Karpas-422 (cell line): ENCODE measurements around the gene FMO5. TPM values are rescaled to one million over a fixed set of nuclear protein-coding genes. Genes with fewer than 3 reads are reported as not detected.
"Not testable (repeated sequence)": the region's sequence is repeated elsewhere in the genome, so short reads cannot be mapped to it uniquely, and the experiment has no call there.

Experiments used
- DNase-seq: peaks from one replicate; pipeline ENCODE4 v3.0.0-alpha.2; 2015
- H2AFZ ChIP-seq: fragments of 200-600 bp; sonication (generic); 2 replicates; pipeline ENCODE4 v1.6.1; 2014; ENCODE audit warnings: antibody characterized with exemption, low read length, mixed read lengths
- H3K27ac ChIP-seq: fragments of 200-600 bp; sonication (generic); 2 replicates; pipeline ENCODE4 v1.5.1; 2014; ENCODE audit warnings: mild to moderate bottlenecking, low read length, moderate library complexity
- H3K27me3 ChIP-seq: fragments of 200-600 bp; sonication (generic); 2 replicates; pipeline ENCODE4 v1.6.1; 2014; ENCODE audit warnings: low read length, mixed read lengths
- H3K36me3 ChIP-seq: fragments of 200-600 bp; sonication (generic); 2 replicates; pipeline ENCODE4 v1.6.1; 2014; ENCODE audit warnings: low read length, mixed read lengths; ENCODE audit not compliant: insufficient read depth
- H3K4me1 ChIP-seq: fragments of 200-600 bp; sonication (generic); 2 replicates; pipeline ENCODE4 v1.6.1; 2014; ENCODE audit warnings: mild to moderate bottlenecking, low read length, mixed read lengths
- H3K4me2 ChIP-seq: fragments of 200-600 bp; sonication (generic); 2 replicates; pipeline ENCODE4 v1.6.1; 2014; ENCODE audit warnings: low read length, low read depth, mild to moderate bottlenecking; ENCODE audit not compliant: poor library complexity, severe bottlenecking
- H3K4me3 ChIP-seq: fragments of 200-600 bp; sonication (generic); 2 replicates; pipeline ENCODE4 v1.5.1; 2014; ENCODE audit warnings: mild to moderate bottlenecking, antibody characterized with exemption, low read length, mixed read lengths
- H3K79me2 ChIP-seq: fragments of 200-600 bp; sonication (generic); 2 replicates; pipeline ENCODE4 v1.6.1; 2014; ENCODE audit warnings: mild to moderate bottlenecking, low read length, mixed read lengths
- H3K9ac ChIP-seq: fragments of 200-600 bp; sonication (generic); 2 replicates; pipeline ENCODE4 v1.6.0; 2014; ENCODE audit warnings: low read length
- H3K9me2 ChIP-seq: fragments of 200-600 bp; sonication (generic), shearing (Covaris generic); replicated peaks from 2 replicates; pipeline ENCODE4 v1.6.0; 2014; ENCODE audit warnings: mild to moderate bottlenecking, low read length, moderate library complexity; ENCODE audit not compliant: insufficient read depth
- H3K9me3 ChIP-seq: fragments of 300-700, 200-600 bp; sonication (generic); 2 replicates; pipeline ENCODE4 v1.6.1; 2014; ENCODE audit warnings: low read length, mixed read lengths
- H4K20me1 ChIP-seq: fragments of 200-600 bp; sonication (generic); 2 replicates; pipeline ENCODE4 v1.6.1; 2014; ENCODE audit warnings: mild to moderate bottlenecking, antibody characterized with exemption, low read length, low read depth; ENCODE audit not compliant: insufficient read depth
- total RNA-seq: library from RNA; depleted of rRNA; stranded (reverse); fragments of >200 nt; shearing (Covaris generic); gene quantifications from 2 replicates; pipeline ENCODE4 v1.2.3, GENCODE V29; 2014; ENCODE audit warnings: low replicate concordance

FMO5 gene
- total RNA-seq, 1 experiment from 2014 or later: not detected

DNA sequence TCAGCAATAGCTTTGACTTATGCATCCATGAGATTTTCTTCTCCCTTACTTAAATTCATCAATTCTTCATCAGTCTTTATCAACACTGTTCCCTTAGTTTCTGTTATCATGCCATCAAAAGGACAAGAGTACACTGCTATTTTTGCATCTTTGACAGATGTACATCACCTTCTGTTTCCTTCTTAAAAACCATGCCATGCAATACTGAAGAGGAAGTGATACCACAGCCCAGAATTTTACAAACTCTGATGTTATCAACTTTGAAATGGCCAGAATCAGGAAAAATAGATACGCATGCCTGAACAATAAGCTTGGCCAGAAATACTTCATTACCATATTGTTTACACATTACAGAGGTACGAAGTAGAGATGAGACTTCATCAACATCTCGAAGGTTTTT, 21.1 kb downstream of the FMO5 start:
- Histone ChIP-seq H3K27ac (no peak overlapping the region), H2AFZ (no peak overlapping the region), H3K27me3 (no peaks in the 10 kb centered on the region), H3K79me2 (no peaks in the 10 kb centered on the region), H3K4me3 (no peak overlapping the region), H4K20me1 (no peaks in the 10 kb centered on the region), H3K36me3 (no peaks in the 10 kb centered on the region), H3K4me1 (peaks cover 9% of the 10 kb centered on the region), H3K9me3 (no peaks in the 10 kb centered on the region), H3K4me2 (no peak overlapping the region), H3K9me2 (no peaks in the 10 kb centered on the region), H3K9ac (no peak overlapping the region)
- DNase-seq: no peak

DNA sequence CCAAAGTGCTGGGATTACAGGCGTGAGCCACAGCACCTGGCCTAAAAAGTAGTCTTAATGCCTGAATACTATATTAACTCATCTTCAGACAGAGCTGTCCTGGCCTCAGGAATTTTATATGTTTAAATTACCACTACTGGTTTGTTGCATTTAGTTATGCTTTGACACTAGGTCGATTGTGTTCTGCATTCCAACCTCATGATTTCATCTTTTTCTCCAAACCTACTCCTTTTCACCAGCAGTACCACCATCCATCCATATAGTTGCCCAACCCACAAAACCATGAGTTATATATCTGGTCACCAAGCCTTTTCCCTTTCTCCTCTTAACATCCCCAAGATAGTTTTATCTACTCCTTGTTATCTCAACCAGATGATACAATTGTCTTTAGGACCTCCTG, 22.6 kb downstream of the FMO5 start:
- no peaks in the 10 kb centered on the region for H3K36me3 ChIP-seq
- no peak overlapping the region for H2AFZ ChIP-seq
- peaks cover 9% of the 10 kb centered on the region for H3K4me1 ChIP-seq
- DNase-seq: no peak
- H3K4me3 ChIP-seq: no peak overlapping the region
- no peak overlapping the region for H3K9ac ChIP-seq
- H3K79me2 ChIP-seq: no peaks in the 10 kb centered on the region
- H3K4me2 ChIP-seq: no peak overlapping the region
- H4K20me1 ChIP-seq: no peaks in the 10 kb centered on the region
- H3K9me2 ChIP-seq: no peaks in the 10 kb centered on the region
- H3K27ac ChIP-seq: no peak overlapping the region
- H3K9me3 ChIP-seq: no peaks in the 10 kb centered on the region
- H3K27me3 ChIP-seq: no peaks in the 10 kb centered on the region

DNA sequence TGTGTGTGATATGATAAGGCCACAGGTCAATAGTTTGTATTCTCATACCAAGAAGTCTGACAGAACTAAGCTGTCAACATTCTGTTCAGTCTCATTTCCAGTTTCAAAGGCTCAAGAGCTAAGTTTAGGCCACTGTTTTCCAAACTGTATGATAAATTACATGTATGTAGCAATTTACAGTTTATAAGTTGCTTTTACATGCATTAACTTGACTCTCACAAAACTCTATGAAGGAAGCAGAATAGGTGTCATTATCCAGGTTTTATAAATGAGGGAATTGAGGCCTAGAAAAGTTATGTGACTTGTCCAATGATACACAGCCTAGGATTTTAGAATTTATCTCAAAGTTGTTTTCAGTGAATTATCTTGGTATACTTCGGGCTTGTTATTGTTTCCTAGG, 23.4 kb downstream of the FMO5 start:
- no peak overlapping the region for H3K4me2 ChIP-seq
- H3K4me1 ChIP-seq: peaks cover 9% of the 10 kb centered on the region
- H2AFZ ChIP-seq: no peak overlapping the region
- DNase-seq: no peak
- no peaks in the 10 kb centered on the region for H3K27me3 ChIP-seq
- no peaks in the 10 kb centered on the region for H3K36me3 ChIP-seq
- no peak overlapping the region for H3K4me3 ChIP-seq
- no peaks in the 10 kb centered on the region for H3K79me2 ChIP-seq
- no peaks in the 10 kb centered on the region for H3K9me3 ChIP-seq
- no peaks in the 10 kb centered on the region for H4K20me1 ChIP-seq
- H3K27ac ChIP-seq: no peak overlapping the region
- no peak overlapping the region for H3K9ac ChIP-seq
- no peaks in the 10 kb centered on the region for H3K9me2 ChIP-seq

DNA sequence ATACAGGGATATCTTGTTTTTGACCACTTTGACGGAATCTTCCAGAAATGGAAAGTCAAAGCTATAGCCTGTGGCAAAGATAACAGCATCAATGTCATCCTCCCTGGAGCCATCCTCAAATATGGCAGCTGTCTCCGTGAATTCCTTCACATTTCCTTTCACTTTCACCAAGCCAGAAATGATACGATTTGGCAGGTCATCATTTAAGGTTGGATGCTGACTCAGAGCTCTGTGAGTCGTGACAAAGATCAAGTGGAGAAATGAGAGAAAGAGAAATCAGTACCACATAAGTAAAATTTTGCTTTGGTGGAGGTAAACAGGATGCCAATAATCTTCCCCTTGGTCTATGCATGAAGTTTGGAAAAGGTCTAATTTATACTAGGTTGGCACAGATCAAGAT, 23.9 kb downstream of the FMO5 start:
- Histone ChIP-seq H3K4me1 (peaks cover 9% of the 10 kb centered on the region), H3K9me2 (no peaks in the 10 kb centered on the region), H3K27ac (no peak overlapping the region), H3K36me3 (no peaks in the 10 kb centered on the region), H3K79me2 (no peaks in the 10 kb centered on the region), H2AFZ (no peak overlapping the region), H3K4me3 (no peak overlapping the region), H4K20me1 (no peaks in the 10 kb centered on the region), H3K4me2 (no peak overlapping the region), H3K27me3 (no peaks in the 10 kb centered on the region), H3K9ac (no peak overlapping the region), H3K9me3 (no peaks in the 10 kb centered on the region)
- DNase-seq: no peak

DNA sequence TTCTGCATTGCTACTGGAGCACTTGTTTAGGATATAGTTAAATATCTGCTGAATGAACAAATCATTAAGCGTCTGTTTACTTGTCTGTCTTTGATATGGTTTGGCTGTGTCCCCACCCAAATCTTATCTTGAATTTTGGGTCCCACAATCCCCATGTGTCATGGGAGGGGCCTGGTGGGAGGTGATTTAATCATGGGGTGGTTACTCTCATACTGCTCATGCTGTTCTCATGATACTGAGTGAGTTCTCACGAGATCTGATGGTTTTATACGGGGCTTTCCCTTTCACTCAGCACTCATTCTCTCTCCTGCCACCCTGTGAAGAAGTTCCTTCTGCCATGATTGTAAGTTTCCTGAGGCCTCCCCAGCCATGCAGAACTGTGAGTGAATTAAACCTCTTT, 27.8 kb downstream of the FMO5 start:
- H3K79me2 ChIP-seq, H3K4me2 ChIP-seq: not testable (repeated sequence)

DNA sequence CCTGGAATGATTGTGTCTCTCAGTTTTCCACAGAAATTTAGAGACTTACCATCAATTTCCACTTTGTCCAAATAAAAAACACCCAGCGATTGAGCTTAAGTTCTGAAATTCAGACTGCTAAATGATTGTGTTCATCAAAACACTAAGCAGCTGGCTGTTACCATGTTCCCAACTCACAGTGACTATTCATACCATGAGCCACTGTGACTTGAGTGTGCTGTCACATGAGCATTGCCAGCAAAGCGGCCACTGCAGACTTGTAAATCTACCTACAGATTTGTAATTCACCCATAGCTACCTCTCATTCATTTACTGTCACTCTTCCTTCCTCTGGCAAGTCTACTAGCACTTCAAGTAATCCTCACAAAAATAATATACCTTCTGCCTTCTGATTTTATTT, 35.6 kb downstream of the FMO5 start:
- no peaks in the 10 kb centered on the region for H4K20me1 ChIP-seq
- DNase-seq: no peak
- H3K4me3 ChIP-seq: no peak overlapping the region
- H3K4me2 ChIP-seq: no peak overlapping the region
- H3K79me2 ChIP-seq: no peaks in the 10 kb centered on the region
- no peak overlapping the region for H3K27ac ChIP-seq
- no peaks in the 10 kb centered on the region for H3K36me3 ChIP-seq
- H2AFZ ChIP-seq: no peak overlapping the region
- no peak overlapping the region for H3K9ac ChIP-seq
- H3K9me2 ChIP-seq: no peaks in the 10 kb centered on the region
- no peaks in the 10 kb centered on the region for H3K27me3 ChIP-seq
- H3K4me1 ChIP-seq: no peaks in the 10 kb centered on the region
- no peaks in the 10 kb centered on the region for H3K9me3 ChIP-seq

More for the DNA sequence above, 27.8 kb downstream of the FMO5 start:
- not testable (repeated sequence) for H3K27me3 ChIP-seq, H4K20me1 ChIP-seq, H3K27ac ChIP-seq, DNase-seq, H3K4me3 ChIP-seq, H3K4me1 ChIP-seq, H3K9me2 ChIP-seq, H2AFZ ChIP-seq, H3K9ac ChIP-seq, H3K36me3 ChIP-seq, H3K9me3 ChIP-seq

DNA sequence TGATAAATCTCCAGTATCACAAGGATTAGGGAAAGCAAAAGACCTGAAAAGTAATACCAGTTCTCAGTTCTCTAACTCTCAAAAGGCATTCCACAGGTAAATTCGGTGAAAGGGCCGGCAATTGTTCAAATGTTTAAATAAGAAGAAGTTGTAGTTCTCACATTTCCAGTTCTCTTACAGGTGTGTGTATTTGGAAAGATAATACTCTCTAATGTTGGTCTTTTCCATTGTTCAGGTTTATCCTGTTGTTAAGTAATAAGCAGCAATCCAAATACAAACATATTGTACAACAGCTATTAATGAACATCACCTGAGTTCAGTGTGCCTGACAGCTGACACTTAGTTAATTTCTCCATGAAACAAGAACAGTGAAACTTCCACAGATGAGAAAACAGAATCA, 39.7 kb downstream of the FMO5 start:
- no peaks in the 10 kb centered on the region for H3K9me3 ChIP-seq
- no peaks in the 10 kb centered on the region for H3K36me3 ChIP-seq
- H3K9me2 ChIP-seq: no peaks in the 10 kb centered on the region
- no peaks in the 10 kb centered on the region for H3K27me3 ChIP-seq
- H2AFZ ChIP-seq: no peak overlapping the region
- H3K4me3 ChIP-seq: no peak overlapping the region
- no peak overlapping the region for H3K27ac ChIP-seq
- H3K79me2 ChIP-seq: no peaks in the 10 kb centered on the region
- H3K4me1 ChIP-seq: no peaks in the 10 kb centered on the region
- H3K9ac ChIP-seq: no peak overlapping the region
- no peaks in the 10 kb centered on the region for H4K20me1 ChIP-seq
- DNase-seq: no peak
- H3K4me2 ChIP-seq: no peak overlapping the region

DNA sequence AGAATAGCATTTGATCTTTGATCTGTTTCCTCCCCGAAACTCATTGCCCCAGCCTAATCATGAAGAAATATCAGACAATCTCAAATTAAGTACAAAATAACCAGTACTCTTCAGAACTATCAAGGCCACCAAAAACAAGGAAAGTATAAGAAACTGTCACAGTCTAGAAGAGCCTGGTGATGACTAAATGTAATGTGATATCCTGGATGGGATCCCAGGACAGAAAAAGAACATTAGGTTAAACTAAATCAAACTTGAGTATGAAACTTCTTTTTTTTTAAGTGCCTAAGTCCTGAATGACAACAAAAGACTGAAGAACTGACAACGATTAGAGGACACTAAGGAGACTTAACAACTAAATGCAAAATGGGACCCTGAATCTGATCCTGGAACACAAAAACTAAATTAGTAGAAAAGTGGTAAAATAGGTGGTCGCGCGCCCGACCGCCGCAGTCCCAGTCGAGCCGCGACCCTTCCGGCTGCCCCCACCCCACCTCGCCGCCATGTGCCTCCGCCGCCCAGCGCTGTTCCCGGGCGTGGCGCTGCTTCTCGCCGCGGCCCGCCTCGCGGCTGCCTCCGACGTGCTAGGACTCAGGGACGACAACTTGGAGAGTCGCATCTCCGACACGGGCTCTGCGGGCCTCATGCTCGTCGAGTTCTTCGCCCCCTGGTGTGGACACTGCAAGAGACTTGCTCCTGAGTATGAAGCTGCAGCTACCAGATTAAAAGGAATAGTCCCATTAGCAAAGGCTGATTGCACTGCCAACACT, 47.3 kb downstream of the FMO5 start:
- H2AFZ ChIP-seq: no peak overlapping the region
- H3K4me3 ChIP-seq: no peak overlapping the region

More for the DNA sequence above, 47.3 kb downstream of the FMO5 start:
- Histone ChIP-seq H3K79me2 (no peaks in the 10 kb centered on the region), H3K4me2 (no peak overlapping the region), H3K9me3 (no peaks in the 10 kb centered on the region), H3K27me3 (no peaks in the 10 kb centered on the region), H3K9me2 (no peaks in the 10 kb centered on the region), H4K20me1 (no peaks in the 10 kb centered on the region), H3K9ac (no peak overlapping the region), H3K36me3 (no peaks in the 10 kb centered on the region), H3K4me1 (peaks cover 10% of the 10 kb centered on the region), H3K27ac (no peak overlapping the region)
- no peak for DNase-seq
